Measurements from ENCODE around the gene PRAMEF1.

- TF ChIP-seq CTCF (tag by site-specific recombination; IDR thresholded peaks at IDR 0.05) = no peak
- no peak for TF ChIP-seq ZNF175 (tag by site-specific recombination; IDR thresholded peaks at IDR 0.05)
- TF ChIP-seq ZNF830 (tag by site-specific recombination; IDR thresholded peaks at IDR 0.05; ENCODE audit: low read depth) = no peak
- no peak for TF ChIP-seq ZNF530 (tag by site-specific recombination; IDR thresholded peaks at IDR 0.05; ENCODE audit: low read depth)
- TF ChIP-seq ZBTB7A (tag by site-specific recombination; IDR thresholded peaks at IDR 0.05; ENCODE audit: low read depth) = no peak
- TF ChIP-seq GLI4 (tag by site-specific recombination; IDR thresholded peaks at IDR 0.05) = no peak
- no peak for TF ChIP-seq GLIS2 (tag by site-specific recombination; IDR thresholded peaks at IDR 0.05)
- TF ChIP-seq ZBTB48 (tag by site-specific recombination; IDR thresholded peaks at IDR 0.05) = no peak
- no peak for TF ChIP-seq ZNF580 (tag by site-specific recombination; IDR thresholded peaks at IDR 0.05)
Observed at GRCh38 chr1:12760256-12760795, 30.9 kb upstream of the PRAMEF1 start.
